HepG2 (cell line): Measurements from ENCODE around the gene AKAP6. TPM values are rescaled to one million over a fixed set of nuclear protein-coding genes. Genes with fewer than 3 reads are reported as not detected.

ENCODE experiments used
- ATAC-seq: fragments of 200-7000 bp; cut with Tn5 transposase; 3 replicates; pipeline ENCODE4 v1.9.1; 2020; ENCODE audit warnings: mild to moderate bottlenecking, moderate library complexity
- BruUV-seq: library from RNA; stranded (reverse); fragments of 400-500 nt; replicated peaks from 2 replicates; lab custom pipeline; 2021; lab: Mats Ljungman, UMichigan
- CTCF ChIA-PET: fragments of 300-600 bp; formaldehyde crosslinking; extraction: SDS; loops from one replicate; lab custom pipeline; 2021; ENCODE audit warnings: low total read pairs, inconsistent platforms, low intra/inter-chr PET ratio; lab: Yijun Ruan, JAX
- POLR2A ChIA-PET: fragments of 350-600 bp; sonication (Branson Sonifier 250); formaldehyde crosslinking; loops from one replicate; lab custom pipeline; 2020; ENCODE audit warnings: antibody characterized with exemption, inconsistent platforms; lab: Yijun Ruan, JAX
- DNase-seq: peaks from one replicate; pipeline ENCODE4 v3.0.0-alpha.2; 2015; ENCODE audit warnings: low spot score
- FAIRE-seq: peaks from 3 replicates; lab custom pipeline; 2011; peaks lifted over from hg19 to GRCh38; lab: Jason Lieb, UNC
- H2AFZ ChIP-seq: one replicate; pipeline ENCODE4 v1.6.1; 2011; ENCODE audit warnings: low read length, inconsistent platforms
- H3K27ac ChIP-seq: fragments of 300-600 bp; 3 replicates; pipeline ENCODE4 v1.8.0; 2011; ENCODE audit warnings: mixed run types, mild to moderate bottlenecking, mixed read lengths, low read length, inconsistent platforms; ENCODE audit not compliant: insufficient read depth; ENCODE audit errors: extremely low read length
- H3K27me3 ChIP-seq, 2 experiments: fragments of 200-600 bp in 1 of 2; 2 replicates in 1 of 2; 3 replicates in 1 of 2; pipeline versions ENCODE4 v1.6.0 to v1.8.0; 2011; ENCODE audit warnings: low read length in 2 of 2, mild to moderate bottlenecking in 2 of 2, moderate library complexity in 2 of 2, inconsistent platforms in 1 of 2; ENCODE audit not compliant: insufficient read depth in 2 of 2, control insufficient read depth in 1 of 2
- H3K36me3 ChIP-seq, 2 experiments: fragments of 200-600 bp in 1 of 2; replicated peaks in 1 of 2; 2 replicates in 1 of 2; 3 replicates in 1 of 2; pipeline versions ENCODE4 v1.5.1 to v1.8.0; 2011; ENCODE audit warnings: low read length in 2 of 2, inconsistent platforms in 1 of 2; ENCODE audit not compliant: insufficient read depth in 2 of 2, control insufficient read depth in 1 of 2
- H3K4me1 ChIP-seq: 2 replicates; pipeline ENCODE4 v1.5.1; 2012; ENCODE audit warnings: low read length, inconsistent platforms; ENCODE audit not compliant: insufficient read depth
- H3K4me2 ChIP-seq: 2 replicates; pipeline ENCODE4 v1.6.0; 2011; ENCODE audit warnings: low read depth, low read length, inconsistent platforms
- H3K4me3 ChIP-seq, 3 experiments: fragments of 200-600 bp in 1 of 3; sonication (generic), shearing (Covaris generic) in 1 of 3; replicated peaks in 1 of 3; 2 replicates each; pipeline ENCODE4 v1.5.1; 2011 to 2016; ENCODE audit warnings: low read length in 3 of 3, inconsistent platforms in 2 of 3, low read depth in 2 of 3, mild to moderate bottlenecking in 2 of 3, control low read depth in 1 of 3, mixed read lengths in 1 of 3; ENCODE audit not compliant: insufficient read depth in 1 of 3
- H3K79me2 ChIP-seq: one replicate; pipeline ENCODE4 v1.6.1; 2011; ENCODE audit warnings: low read length, inconsistent platforms; ENCODE audit not compliant: insufficient read depth
- H3K9ac ChIP-seq: 2 replicates; pipeline ENCODE4 v1.6.0; 2011; ENCODE audit warnings: mild to moderate bottlenecking, low read depth, low read length, inconsistent platforms; ENCODE audit not compliant: insufficient read depth
- H3K9me3 ChIP-seq: 2 replicates; pipeline ENCODE4 v1.5.1; 2012; ENCODE audit warnings: mild to moderate bottlenecking, low read length
- H4K20me1 ChIP-seq: 2 replicates; pipeline ENCODE4 v1.6.0; 2011; ENCODE audit warnings: inconsistent platforms, mild to moderate bottlenecking, low read length, moderate library complexity; ENCODE audit not compliant: insufficient read depth
- AGO2 ChIP-seq: fragments of 200-400 bp; formaldehyde crosslinking; optimal IDR thresholded peaks from 2 replicates; pipeline ENCODE3; 2017; ENCODE audit warnings: mild to moderate bottlenecking, low read depth, low read length, moderate library complexity
- ARNT2 ChIP-seq: sonication (generic); formaldehyde crosslinking; IDR thresholded peaks from 2 replicates; pipeline ENCODE4 v1.8.0; 2022; ENCODE audit warnings: mild to moderate bottlenecking, low read depth, missing genetic modification reagents, moderate library complexity
- ATF5 ChIP-seq: sonication (generic); formaldehyde crosslinking; IDR thresholded peaks from 2 replicates; pipeline ENCODE4 v1.4.0; 2020; ENCODE audit warnings: mild to moderate bottlenecking, low read depth, missing genetic modification reagents
- GTF2F1 ChIP-seq: fragments of 150-350 bp; IDR thresholded peaks from 2 replicates; pipeline ENCODE4 v1.6.1; 2014; ENCODE audit warnings: low read length
- HES4 ChIP-seq: sonication (generic); formaldehyde crosslinking; IDR thresholded peaks from 2 replicates; pipeline ENCODE4 v1.9.0; 2021; ENCODE audit warnings: mild to moderate bottlenecking, missing genetic modification reagents, borderline replicate concordance
- KLF9 ChIP-seq: IDR thresholded peaks from 2 replicates; pipeline ENCODE4 v1.6.1; 2016; ENCODE audit warnings: low read depth
- MAZ ChIP-seq, 2 experiments: sonication (generic) in 1 of 2; formaldehyde crosslinking in 1 of 2; IDR thresholded peaks; 2 replicates each; pipeline versions ENCODE4 v1.5.0 to v1.6.1; 2012 to 2020; ENCODE audit warnings: low read depth in 2 of 2, mild to moderate bottlenecking in 2 of 2, borderline replicate concordance in 1 of 2, improper control_type of control experiment in 1 of 2, low read length in 1 of 2, missing genetic modification reagents in 1 of 2, moderate library complexity in 1 of 2
- RFX1 ChIP-seq: fragments of 450-650 bp; IDR thresholded peaks from 2 replicates; pipeline ENCODE4 v1.6.1; 2017
- SNAI1 ChIP-seq: sonication (generic); formaldehyde crosslinking; IDR thresholded peaks from 2 replicates; pipeline ENCODE4 v1.5.0; 2020; ENCODE audit warnings: mild to moderate bottlenecking, missing genetic modification reagents, borderline replicate concordance
- TAF15 ChIP-seq: fragments of 200-400 bp; formaldehyde crosslinking; IDR thresholded peaks from one replicate; pipeline ENCODE4 v1.6.1; 2018; ENCODE audit warnings: mild to moderate bottlenecking, low read depth, low read length; ENCODE audit not compliant: poor library complexity, severe bottlenecking
- TEAD2 ChIP-seq: sonication (generic); formaldehyde crosslinking; IDR thresholded peaks from 2 replicates; pipeline ENCODE4 v1.9.0; 2021; ENCODE audit warnings: missing genetic modification reagents
- ZBTB14 ChIP-seq: sonication (generic); formaldehyde crosslinking; IDR thresholded peaks from 2 replicates; pipeline ENCODE4 v1.4.0; 2020; ENCODE audit warnings: missing genetic modification reagents
- ZNF260 ChIP-seq: sonication (generic); formaldehyde crosslinking; IDR thresholded peaks from 2 replicates; pipeline ENCODE4 v1.4.0; 2020; ENCODE audit warnings: missing genetic modification reagents, low read depth, mild to moderate bottlenecking, borderline replicate concordance
- ZNF343 ChIP-seq: sonication (generic); formaldehyde crosslinking; IDR thresholded peaks from 2 replicates; pipeline ENCODE4 v1.4.0; 2020; ENCODE audit warnings: mild to moderate bottlenecking, missing genetic modification reagents
- ZNF567 ChIP-seq: sonication (generic); formaldehyde crosslinking; IDR thresholded peaks from 2 replicates; pipeline ENCODE4 v1.8.1; 2023; ENCODE audit warnings: mild to moderate bottlenecking, missing genetic modification reagents, borderline replicate concordance
- ZNF878 ChIP-seq: sonication (generic); formaldehyde crosslinking; IDR thresholded peaks from 2 replicates; pipeline ENCODE4 v1.8.1; 2023; ENCODE audit warnings: mild to moderate bottlenecking, missing genetic modification reagents, moderate library complexity
- WGBS: methylation state at CpG from one replicate; pipeline ENCODE4 v1.1.6; 2017; ENCODE audit warnings: low lambda C conversion rate; 5-methylcytosine and 5-hydroxymethylcytosine counted together
- in situ Hi-C: cut with HindIII; loops from 2 replicates; pipeline ENCODE4 v1.10.0; 2017; ENCODE audit warnings: low pct_unique_long_range_greater_than_20kb; ENCODE audit not compliant: extremely low pct_ligation_motif_present
- intact Hi-C: fragments of 100-400 bp; cut with micrococcal nuclease; formaldehyde crosslinking; loops from one replicate; pipeline ENCODE4 v1.10.0; 2022; ENCODE audit not compliant: unreplicated experiment
- polyA plus RNA-seq, 8 experiments: library from polyadenylated mRNA; depleted of rRNA in 3 of 8; stranded (reverse) in 7 of 8; unstranded in 1 of 8; fragments of >200 nt; fragmentation: Illumina TruSeq in 4 of 8; extraction: Trizol in 4 of 8; gene quantifications; 2 replicates each; pipeline versions ENCODE4 v1.2.1 to v1.2.3, GENCODE V29; 2011 to 2016; ENCODE audit warnings: low read depth in 4 of 8, missing spikeins in 1 of 8, mixed read lengths in 1 of 8; ENCODE audit not compliant: insufficient read depth in 1 of 8
- total RNA-seq, 5 experiments: library from RNA; depleted of rRNA; stranded (reverse); fragments of >200 nt; fragmentation: Illumina TruSeq; extraction: Trizol; gene quantifications; 2 replicates each; pipeline ENCODE4 v1.2.3, GENCODE V29; 2016; ENCODE audit warnings: low read depth in 1 of 5
- TF ChIP-seq, protein P1 (sequence below): sonication (generic); formaldehyde crosslinking; IDR thresholded peaks from 2 replicates; pipeline ENCODE4 v1.4.0; 2020; ENCODE audit warnings: missing genetic modification reagents

The AKAP6 gene
- total and polyA plus RNA-seq, 2 of the 13 experiments (the other 11 are each of a cell fraction or from before 2014, with no cell fraction given): 1.4 TPM

DNA sequence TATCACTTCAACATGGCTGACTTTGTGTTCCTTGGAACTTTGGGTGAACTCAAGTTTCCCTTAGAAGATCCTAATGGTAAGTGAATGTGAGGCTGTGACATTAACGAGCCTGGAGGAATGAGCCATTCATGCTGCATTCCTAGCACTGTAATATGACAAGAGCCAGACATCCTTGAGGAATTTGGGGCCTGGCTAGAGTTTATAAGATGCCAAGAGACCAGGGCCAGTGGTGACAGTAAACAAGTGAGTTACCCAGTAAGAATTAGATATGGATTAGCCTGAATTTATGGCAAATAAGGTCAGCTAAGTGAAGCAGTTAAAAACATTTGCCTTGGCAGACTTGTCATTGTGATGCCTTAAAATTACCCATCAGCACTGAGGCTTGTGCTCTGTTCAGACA, 232.4 kb downstream of the AKAP6 start:
- FAIRE-seq: no peak
- no peak overlapping the region for H3K27ac ChIP-seq
- BruUV-seq: no TSS peak
- H3K4me1 ChIP-seq: no peaks in the 10 kb centered on the region
- H3K9me3 ChIP-seq: no peaks in the 10 kb centered on the region
- in situ Hi-C loops: loop anchor here (5.0 kb wide), 1 partner anchor 484 kb away; the partner anchor contains the start of gene ARHGAP5
- DNase-seq: no peak
- TF ChIP-seq ZBTB14 (no peak), GTF2F1 (no peak), ZNF260 (CRISPR knock-in tag) (no peak), TAF15 (no peak), RFX1 (no peak)
- no peaks in the 10 kb centered on the region for H4K20me1 ChIP-seq
- no peak overlapping the region for H3K4me2 ChIP-seq
- CTCF ChIA-PET: interaction anchor here (2.7 kb wide), 1 partner anchor 307 kb away, joined by 10 read pairs; no protein-coding TSS in a partner anchor
- ATAC-seq: no peak
- POLR2A ChIA-PET: no interaction called here
- no peak overlapping the region for H3K9ac ChIP-seq
- H3K36me3 ChIP-seq: no peaks in the 10 kb centered on the region
- H3K4me3 ChIP-seq: no peak overlapping the region
- H3K79me2 ChIP-seq: no peaks in the 10 kb centered on the region
- intact Hi-C loops: loop anchor here (2.0 to 10.0 kb wide), 4 partner anchors 277 to 1051 kb away; partner anchors contain the start of genes RNU6-7 and RNU6-8
- H2AFZ ChIP-seq: no peak overlapping the region
- WGBS: 0% methylated on average over 1 of the region's 1 CpG
- H3K27me3 ChIP-seq: no peaks in the 10 kb centered on the region

DNA sequence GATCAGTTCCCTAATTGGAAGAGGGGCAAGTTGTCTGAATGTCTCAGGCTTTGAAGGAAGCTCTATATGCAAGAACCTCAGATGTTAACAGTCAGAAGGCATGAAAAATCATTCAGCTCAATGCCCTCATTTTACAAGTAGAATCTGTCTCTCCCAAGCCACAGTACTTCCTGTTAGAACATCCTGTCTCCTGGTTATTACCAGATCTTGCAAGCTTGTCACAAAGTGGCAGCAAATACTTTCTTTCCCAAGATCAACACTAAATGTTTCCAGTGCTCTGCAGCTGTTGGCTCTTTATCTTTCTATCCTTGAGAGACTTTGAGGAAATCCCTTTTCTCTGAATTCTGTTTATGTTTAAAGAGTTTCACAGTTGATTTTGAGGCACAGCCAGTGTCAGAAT, 235.5 kb downstream of the AKAP6 start:
- Histone ChIP-seq H3K4me3 (no peak overlapping the region), H3K27me3 (no peaks in the 10 kb centered on the region), H3K9ac (no peak overlapping the region), H3K27ac (no peak overlapping the region), H3K36me3 (no peaks in the 10 kb centered on the region), H4K20me1 (no peaks in the 10 kb centered on the region), H3K9me3 (no peaks in the 10 kb centered on the region), H3K4me1 (no peaks in the 10 kb centered on the region), H2AFZ (no peak overlapping the region), H3K4me2 (no peak overlapping the region), H3K79me2 (no peaks in the 10 kb centered on the region)
- no TSS peak for BruUV-seq
- POLR2A ChIA-PET: no interaction called here
- in situ Hi-C loops: loop anchor here (5.0 kb wide), 1 partner anchor 487 kb away; the partner anchor contains the start of gene ARHGAP5
- no peak for FAIRE-seq
- no peak for ATAC-seq
- intact Hi-C loops: loop anchor here (5.0 to 10.0 kb wide), 2 partner anchors 280 to 362 kb away; partner anchors contain the start of genes RNU6-7 and RNU6-8
- no peak for DNase-seq
- CTCF ChIA-PET: no interaction called here
- TF ChIP-seq HES4 (CRISPR knock-in tag) (no peak), KLF9 (CRISPR knock-in tag) (no peak), ZNF343 (CRISPR knock-in tag) (no peak), ARNT2 (CRISPR knock-in tag) (no peak), MAZ (IDR thresholded peaks at IDR 0.05; ENCODE audit: borderline replicate concordance, low read depth, low read length) (no peak), MAZ (CRISPR knock-in tag; IDR thresholded peaks at IDR 0.05; ENCODE audit: low read depth) (no peak), ZNF567 (CRISPR knock-in tag) (no peak), AGO2 (no peak), TEAD2 (CRISPR knock-in tag) (no peak), ZNF878 (CRISPR knock-in tag) (no peak), SNAI1 (CRISPR knock-in tag) (no peak), ATF5 (no peak)
- TF ChIP-seq, protein P1, sequence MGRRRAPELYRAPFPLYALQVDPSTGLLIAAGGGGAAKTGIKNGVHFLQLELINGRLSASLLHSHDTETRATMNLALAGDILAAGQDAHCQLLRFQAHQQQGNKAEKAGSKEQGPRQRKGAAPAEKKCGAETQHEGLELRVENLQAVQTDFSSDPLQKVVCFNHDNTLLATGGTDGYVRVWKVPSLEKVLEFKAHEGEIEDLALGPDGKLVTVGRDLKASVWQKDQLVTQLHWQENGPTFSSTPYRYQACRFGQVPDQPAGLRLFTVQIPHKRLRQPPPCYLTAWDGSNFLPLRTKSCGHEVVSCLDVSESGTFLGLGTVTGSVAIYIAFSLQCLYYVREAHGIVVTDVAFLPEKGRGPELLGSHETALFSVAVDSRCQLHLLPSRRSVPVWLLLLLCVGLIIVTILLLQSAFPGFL (CRISPR knock-in tag): no peak
